Gastroesophageal sphincter (tissue), 4 donors: Measurements from ENCODE around the gene PKP3. TPM values are rescaled to one million over a fixed set of nuclear protein-coding genes. Genes with fewer than 3 reads are reported as not detected.

Source experiments
- ATAC-seq: fragments of 150-250 bp; one replicate; pipeline ENCODE4 v1.9.1; 2016; ENCODE audit warnings: mild to moderate bottlenecking, moderate library complexity
- H3K27ac ChIP-seq, 4 donors: fragments of 200-600 bp; sonication (generic) in 3 of 4; 1 replicate in 3 of 4; 2 replicates in 1 of 4; pipeline ENCODE4 v1.5.1; 2016 to 2019
- H3K27me3 ChIP-seq: fragments of 200-600 bp; sonication (generic); one replicate; pipeline ENCODE4 v1.5.1; 2019
- H3K36me3 ChIP-seq, 2 donors: fragments of 200-600 bp; sonication (generic); one replicate each; pipeline ENCODE4 v1.5.1; 2019; ENCODE audit warnings: control low read depth in 1 of 2
- H3K4me1 ChIP-seq, 3 donors: fragments of 200-600 bp; sonication (generic); 1 replicate in 2 of 3; 2 replicates in 1 of 3; pipeline ENCODE4 v1.5.1; 2016 to 2019; ENCODE audit warnings: control low read depth in 2 of 3
- H3K4me3 ChIP-seq, 2 donors: fragments of 200-600 bp; sonication (generic); one replicate each; pipeline ENCODE4 v1.5.1; 2019; ENCODE audit warnings: mild to moderate bottlenecking in 1 of 2, moderate library complexity in 1 of 2
- H3K9me3 ChIP-seq, 3 donors: fragments of 200-600 bp; sonication (generic); one replicate each; pipeline ENCODE4 v1.5.1; 2017 to 2019; ENCODE audit warnings: control low read depth in 2 of 3
- EP300 ChIP-seq: sonication (generic); formaldehyde crosslinking; IDR thresholded peaks from one replicate; pipeline ENCODE4 v1.6.1; 2017; ENCODE audit warnings: antibody characterized with exemption, mild to moderate bottlenecking
- POLR2A ChIP-seq, 2 donors: fragments of 450-650 bp; IDR thresholded peaks; one replicate each; pipeline ENCODE4 v1.6.1; 2017; ENCODE audit warnings: antibody characterized with exemption in 2 of 2, mild to moderate bottlenecking in 2 of 2, moderate library complexity in 1 of 2
- POLR2AphosphoS5 ChIP-seq: sonication (generic); formaldehyde crosslinking; IDR thresholded peaks from one replicate; pipeline ENCODE4 v1.6.1; 2017; ENCODE audit warnings: antibody characterized with exemption
- WGBS, 2 donors: methylation state at CpG; one replicate each; pipeline ENCODE4 v1.1.5; 2018; ENCODE audit warnings: low coverage in 1 of 2; 5-methylcytosine and 5-hydroxymethylcytosine counted together
- total RNA-seq, 4 donors: library from RNA; depleted of rRNA; stranded (reverse); fragments of >200 nt; gene quantifications; one replicate each; pipeline ENCODE4 v1.1.0, GENCODE V29; 2016
- TF ChIP-seq, protein P1 (sequence below), 4 experiments: fragments of 200-600 bp in 2 of 4; fragments of 450-650 bp in 2 of 4; sonication (generic) in 1 of 4; IDR thresholded peaks; one replicate each; pipeline ENCODE4 v1.5.1; 2017 to 2019; ENCODE audit warnings: antibody characterized with exemption in 4 of 4, mild to moderate bottlenecking in 2 of 4, moderate library complexity in 2 of 4

PKP3 gene
- total RNA-seq, 4 donors from 2014 or later = 0.67 to 14.3 (median 2.3) TPM

GRCh38 chr11:444396-445144 is 50.6 kb downstream of the PKP3 start:
- no peak overlapping the region for H3K4me3 ChIP-seq
- H3K36me3 ChIP-seq = no peaks in the 10 kb centered on the region
- 25 to 28% methylated on average over 7 to 10 of the region's 12 CpGs for WGBS, 2 donors
- H3K27me3 ChIP-seq = peaks cover 48% of the 10 kb centered on the region
- TF ChIP-seq EP300 (no peak), POLR2AphosphoS5 (no peak)
- TF ChIP-seq, protein P1, sequence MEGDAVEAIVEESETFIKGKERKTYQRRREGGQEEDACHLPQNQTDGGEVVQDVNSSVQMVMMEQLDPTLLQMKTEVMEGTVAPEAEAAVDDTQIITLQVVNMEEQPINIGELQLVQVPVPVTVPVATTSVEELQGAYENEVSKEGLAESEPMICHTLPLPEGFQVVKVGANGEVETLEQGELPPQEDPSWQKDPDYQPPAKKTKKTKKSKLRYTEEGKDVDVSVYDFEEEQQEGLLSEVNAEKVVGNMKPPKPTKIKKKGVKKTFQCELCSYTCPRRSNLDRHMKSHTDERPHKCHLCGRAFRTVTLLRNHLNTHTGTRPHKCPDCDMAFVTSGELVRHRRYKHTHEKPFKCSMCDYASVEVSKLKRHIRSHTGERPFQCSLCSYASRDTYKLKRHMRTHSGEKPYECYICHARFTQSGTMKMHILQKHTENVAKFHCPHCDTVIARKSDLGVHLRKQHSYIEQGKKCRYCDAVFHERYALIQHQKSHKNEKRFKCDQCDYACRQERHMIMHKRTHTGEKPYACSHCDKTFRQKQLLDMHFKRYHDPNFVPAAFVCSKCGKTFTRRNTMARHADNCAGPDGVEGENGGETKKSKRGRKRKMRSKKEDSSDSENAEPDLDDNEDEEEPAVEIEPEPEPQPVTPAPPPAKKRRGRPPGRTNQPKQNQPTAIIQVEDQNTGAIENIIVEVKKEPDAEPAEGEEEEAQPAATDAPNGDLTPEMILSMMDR (IDR thresholded peaks at IDR 0.05) = no peak
- no peak for ATAC-seq
- H3K4me1 ChIP-seq = peaks cover 0 to 27% (median 13%) of the 10 kb centered on the region in 3 donors
- no peak overlapping the region for H3K27ac ChIP-seq
- H3K9me3 ChIP-seq = no peaks in the 10 kb centered on the region

DNA sequence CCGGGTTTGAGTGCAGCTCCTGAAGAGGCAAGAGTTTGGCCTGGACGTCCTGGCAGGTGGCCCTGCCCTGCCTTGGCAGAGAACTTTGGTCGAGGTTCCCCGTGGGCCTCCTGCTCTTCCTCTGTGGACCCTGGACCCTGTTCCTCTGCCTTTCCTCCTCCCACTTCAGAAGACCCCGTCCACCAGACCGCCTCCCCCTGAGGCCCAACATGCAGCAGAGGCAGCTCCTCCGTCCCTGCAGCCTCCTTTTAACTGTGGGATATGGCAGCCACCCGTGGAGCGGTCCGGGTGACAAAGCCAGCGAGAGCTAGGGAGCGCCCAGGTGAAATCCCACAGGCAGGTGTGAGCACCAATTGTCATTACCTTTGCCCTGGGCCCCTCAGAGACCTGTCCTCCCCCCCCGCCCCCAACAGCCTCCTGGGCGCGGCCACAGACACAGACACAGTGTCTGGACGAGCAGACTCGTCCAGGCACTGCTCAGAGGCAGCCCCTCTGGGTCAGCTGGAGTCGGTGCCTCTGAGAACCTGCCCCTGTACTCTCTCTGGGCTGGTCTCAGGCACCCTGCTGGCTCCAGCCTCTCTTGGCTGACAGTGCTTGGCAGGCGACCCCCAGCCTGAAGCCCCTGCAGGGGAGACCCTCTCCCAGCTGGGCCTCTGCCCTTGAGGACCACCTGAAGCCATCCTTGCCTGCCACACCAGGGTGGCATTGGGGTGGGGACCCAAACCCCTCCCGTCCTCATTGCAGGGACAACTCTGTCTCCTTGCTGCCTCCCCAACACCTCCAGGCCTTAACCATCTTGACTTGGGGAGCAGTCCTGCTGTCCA is 52.0 kb downstream of the PKP3 start:
- H3K9me3 ChIP-seq = no peaks in the 10 kb centered on the region
- no peak overlapping the region for H3K4me3 ChIP-seq
- no peak for TF ChIP-seq POLR2AphosphoS5
- TF ChIP-seq POLR2A (IDR thresholded peaks at IDR 0.05) = no peak
- TF ChIP-seq EP300 = no peak
- TF ChIP-seq, protein P1 (IDR thresholded peaks at IDR 0.05) = no peak
- H3K36me3 ChIP-seq = no peaks in the 10 kb centered on the region
- H3K27me3 ChIP-seq = peaks cover 34% of the 10 kb centered on the region
- no peak for ATAC-seq
- H3K27ac ChIP-seq = no peak overlapping the region
- 39 to 47% methylated on average over 4 to 6 of the region's 20 CpGs for WGBS, 2 donors
- H3K4me1 ChIP-seq = peaks cover 0 to 36% (median 14%) of the 10 kb centered on the region in 3 donors

GRCh38 chr11:446891-447290 is 52.9 kb downstream of the PKP3 start:
- Histone ChIP-seq H3K4me1 (peaks cover 0 to 41% (median 23%) of the 10 kb centered on the region in 3 donors), H3K9me3 (no peaks in the 10 kb centered on the region), H3K4me3 (no peak overlapping the region), H3K27me3 (peaks cover 24% of the 10 kb centered on the region), H3K27ac (no peak overlapping the region), H3K36me3 (peaks cover 0 to under 1% of the 10 kb centered on the region in 2 donors)
- WGBS, 2 donors = 90 to 96% methylated on average over 3 to 4 of the region's 7 CpGs
- TF ChIP-seq, protein P1 (IDR thresholded peaks at IDR 0.05) = no peak
- TF ChIP-seq POLR2A (IDR thresholded peaks at IDR 0.05) (no peak), EP300 (no peak), POLR2AphosphoS5 (no peak)
- ATAC-seq = no peak

DNA sequence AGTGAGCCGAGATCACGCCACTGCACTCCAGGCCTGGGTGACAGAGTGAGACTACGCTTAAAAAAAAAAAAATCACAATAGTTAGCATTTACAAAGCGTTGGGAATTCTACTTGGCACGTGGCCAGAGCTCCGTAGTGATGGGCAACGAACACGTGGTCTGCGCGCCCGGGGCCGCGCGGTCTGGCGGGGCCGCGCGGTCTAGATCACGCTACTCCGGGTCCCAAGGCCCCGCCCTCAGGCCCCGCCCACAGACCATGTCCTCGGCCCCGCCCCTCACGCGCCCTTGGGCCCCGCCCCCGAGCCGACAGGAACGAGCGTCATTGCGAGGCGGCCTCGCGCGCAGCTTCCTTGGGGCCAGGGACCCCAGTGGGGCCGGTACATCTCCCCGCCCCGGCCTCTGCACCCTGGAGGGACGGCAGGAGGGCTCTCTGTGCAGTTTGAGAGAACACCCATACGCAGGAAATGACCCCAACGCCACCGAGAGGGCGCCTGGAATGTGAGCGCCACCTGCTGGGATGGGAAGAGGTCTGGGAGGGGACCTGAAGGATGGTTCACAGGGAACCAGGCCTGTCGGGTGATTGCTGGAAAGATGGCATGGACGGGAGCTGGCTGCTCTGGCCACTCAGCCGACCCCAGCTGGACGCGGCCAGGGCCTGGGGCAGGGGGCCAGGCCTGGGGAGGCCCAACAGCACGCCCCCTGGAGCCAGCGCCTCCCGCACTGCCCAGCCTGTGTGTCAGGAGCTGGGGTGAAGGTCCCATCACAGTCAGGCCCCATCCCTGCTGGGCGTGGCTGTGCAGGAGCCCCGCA is 54.1 kb downstream of the PKP3 start:
- WGBS, 2 donors = 0% methylated on average over 1 to 6 of the region's 55 CpGs
- H3K9me3 ChIP-seq = no peaks in the 10 kb centered on the region
- peaks cover 0 to 13% of the 10 kb centered on the region in 2 donors for H3K36me3 ChIP-seq
- peak; percentile 86 for ATAC-seq
- H3K4me3 ChIP-seq = peak overlapping the region; percentile 67 to 76
- peaks cover 0 to 46% (median 24%) of the 10 kb centered on the region in 3 donors for H3K4me1 ChIP-seq
- peak overlapping the region; percentile 87 to 96 (median 92) for H3K27ac ChIP-seq
- H3K27me3 ChIP-seq = peaks cover 12% of the 10 kb centered on the region
- TF ChIP-seq, protein P1 (IDR thresholded peaks at IDR 0.05) = peak in 3 of 4 experiments; percentile 82 to 90 (median 85)
- TF ChIP-seq EP300 (no peak), POLR2AphosphoS5 (peak; percentile 86), POLR2A (IDR thresholded peaks at IDR 0.05) (peak; percentile 65 to 75)
